HEK293 (cell line): ENCODE results near the gene MAN1C1.

ENCODE experiments used
- AEBP2 ChIP-seq: fragments of 450-650 bp; formaldehyde crosslinking; IDR thresholded peaks from 2 replicates; pipeline ENCODE4 v1.5.1; 2016; ENCODE audit warnings: missing biosample characterization, missing genetic modification characterization, borderline replicate concordance
- CTCF ChIP-seq: fragments of 450-650 bp; formaldehyde crosslinking; IDR thresholded peaks from 2 replicates; pipeline ENCODE4 v1.5.1; 2016; ENCODE audit warnings: missing biosample characterization, missing genetic modification characterization
- PATZ1 ChIP-seq: fragments of 450-650 bp; formaldehyde crosslinking; IDR thresholded peaks from 2 replicates; pipeline ENCODE4 v1.5.1; 2016; ENCODE audit warnings: missing biosample characterization, missing genetic modification characterization
- REST ChIP-seq: fragments of 450-650 bp; formaldehyde crosslinking; IDR thresholded peaks from 2 replicates; pipeline ENCODE4 v1.5.1; 2016; ENCODE audit warnings: missing biosample characterization, missing genetic modification characterization
- SALL2 ChIP-seq: fragments of 450-650 bp; formaldehyde crosslinking; IDR thresholded peaks from 2 replicates; pipeline ENCODE4 v1.5.0; 2017; ENCODE audit warnings: missing biosample characterization, mild to moderate bottlenecking, missing genetic modification characterization, borderline replicate concordance
- SP2 ChIP-seq: fragments of 450-650 bp; formaldehyde crosslinking; IDR thresholded peaks from 2 replicates; pipeline ENCODE4 v1.5.1; 2016; ENCODE audit warnings: missing biosample characterization, missing genetic modification characterization
- ZBTB8A ChIP-seq: fragments of 450-650 bp; formaldehyde crosslinking; IDR thresholded peaks from 2 replicates; pipeline ENCODE4 v1.5.1; 2016; ENCODE audit warnings: missing biosample characterization, missing genetic modification characterization
- ZNF169 ChIP-seq: fragments of 450-650 bp; formaldehyde crosslinking; IDR thresholded peaks from 2 replicates; pipeline ENCODE4 v1.5.1; 2016; ENCODE audit warnings: missing biosample characterization, missing genetic modification characterization
- ZNF341 ChIP-seq: fragments of 450-650 bp; formaldehyde crosslinking; IDR thresholded peaks from 2 replicates; pipeline ENCODE4; 2016; ENCODE audit warnings: low read depth, missing biosample characterization, missing genetic modification characterization
- ZNF488 ChIP-seq: fragments of 450-650 bp; formaldehyde crosslinking; IDR thresholded peaks from 2 replicates; pipeline ENCODE4 v1.5.1; 2016; ENCODE audit warnings: missing biosample characterization, missing genetic modification characterization
- ZNF558 ChIP-seq: fragments of 450-650 bp; formaldehyde crosslinking; IDR thresholded peaks from 2 replicates; pipeline ENCODE4 v1.5.1; 2016; ENCODE audit warnings: missing biosample characterization, missing genetic modification characterization
- ZNF580 ChIP-seq: fragments of 450-650 bp; formaldehyde crosslinking; IDR thresholded peaks from 2 replicates; pipeline ENCODE4 v1.5.1; 2016; ENCODE audit warnings: missing biosample characterization, missing genetic modification characterization
- ZNF645 ChIP-seq: fragments of 450-650 bp; formaldehyde crosslinking; IDR thresholded peaks from 2 replicates; pipeline ENCODE4; 2016; ENCODE audit warnings: missing biosample characterization, missing genetic modification characterization
- TF ChIP-seq, protein P1 (sequence below): fragments of 450-650 bp; formaldehyde crosslinking; IDR thresholded peaks from 2 replicates; pipeline ENCODE4 v1.5.1; 2017; ENCODE audit warnings: missing biosample characterization, mild to moderate bottlenecking, missing genetic modification characterization, moderate library complexity

- TF ChIP-seq REST (no peak), ZBTB8A (tag by site-specific recombination) (no peak), ZNF558 (no peak), CTCF (no peak), ZNF645 (tag by site-specific recombination) (no peak), PATZ1 (tag by site-specific recombination) (no peak), ZNF580 (tag by site-specific recombination) (no peak), SP2 (tag by site-specific recombination) (no peak), ZNF488 (tag by site-specific recombination) (no peak), AEBP2 (tag by site-specific recombination) (no peak), ZNF169 (tag by site-specific recombination) (no peak), ZNF341 (tag by site-specific recombination) (no peak), SALL2 (tag by site-specific recombination) (no peak)
- TF ChIP-seq, protein P1, sequence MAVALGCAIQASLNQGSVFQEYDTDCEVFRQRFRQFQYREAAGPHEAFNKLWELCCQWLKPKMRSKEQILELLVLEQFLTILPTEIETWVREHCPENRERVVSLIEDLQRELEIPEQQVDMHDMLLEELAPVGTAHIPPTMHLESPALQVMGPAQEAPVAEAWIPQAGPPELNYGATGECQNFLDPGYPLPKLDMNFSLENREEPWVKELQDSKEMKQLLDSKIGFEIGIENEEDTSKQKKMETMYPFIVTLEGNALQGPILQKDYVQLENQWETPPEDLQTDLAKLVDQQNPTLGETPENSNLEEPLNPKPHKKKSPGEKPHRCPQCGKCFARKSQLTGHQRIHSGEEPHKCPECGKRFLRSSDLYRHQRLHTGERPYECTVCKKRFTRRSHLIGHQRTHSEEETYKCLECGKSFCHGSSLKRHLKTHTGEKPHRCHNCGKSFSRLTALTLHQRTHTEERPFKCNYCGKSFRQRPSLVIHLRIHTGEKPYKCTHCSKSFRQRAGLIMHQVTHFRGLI (tag by site-specific recombination), result no peak
These were observed 8.0 kb downstream of the MAN1C1 start for GRCh38 chr1:25624604-25625003.
